BJ (cell line): Measurements from ENCODE around the gene NID1. TPM values are rescaled to one million over a fixed set of nuclear protein-coding genes. Genes with fewer than 3 reads are reported as not detected.

Experiments used
- CTCF ChIA-PET: fragments of 350-600 bp; formaldehyde crosslinking; extraction: SDS; loops from one replicate; lab custom pipeline; 2021; ENCODE audit warnings: antibody characterized with exemption, inconsistent platforms; lab: Yijun Ruan, JAX
- POLR2A ChIA-PET: fragments of 300-600 bp; sonication (Branson Sonifier 250); formaldehyde crosslinking; extraction: SDS; loops from one replicate; lab custom pipeline; 2021; ENCODE audit warnings: antibody characterized with exemption; lab: Charles Lee
- DNase-seq: peaks from one replicate; pipeline ENCODE4 v3.0.0-alpha.2; 2011; ENCODE audit warnings: low read depth
- H3K27me3 ChIP-seq: 2 replicates; pipeline ENCODE4 v1.6.0; 2011; ENCODE audit warnings: low read length; ENCODE audit not compliant: control insufficient read depth, insufficient read depth
- H3K36me3 ChIP-seq: 2 replicates; pipeline ENCODE4 v1.5.1; 2011; ENCODE audit warnings: low read length; ENCODE audit not compliant: control insufficient read depth, insufficient read depth
- H3K4me3 ChIP-seq: 2 replicates; pipeline ENCODE4 v1.5.1; 2011; ENCODE audit warnings: low read depth, mild to moderate bottlenecking, control low read depth, low read length
- CTCF ChIP-seq: IDR thresholded peaks from 2 replicates; pipeline ENCODE4 v1.5.1; 2011; ENCODE audit warnings: low read depth, mild to moderate bottlenecking, control low read depth, inconsistent platforms, low read length, moderate library complexity; ENCODE audit not compliant: insufficient read depth
- polyA plus RNA-seq: library from polyadenylated mRNA; depleted of rRNA; stranded (reverse); fragments of >200 nt; gene quantifications from 2 replicates; pipeline ENCODE4 v1.2.3, GENCODE V29; 2011

NID1 gene
- polyA plus RNA-seq, 1 experiment, result 182 TPM

DNA sequence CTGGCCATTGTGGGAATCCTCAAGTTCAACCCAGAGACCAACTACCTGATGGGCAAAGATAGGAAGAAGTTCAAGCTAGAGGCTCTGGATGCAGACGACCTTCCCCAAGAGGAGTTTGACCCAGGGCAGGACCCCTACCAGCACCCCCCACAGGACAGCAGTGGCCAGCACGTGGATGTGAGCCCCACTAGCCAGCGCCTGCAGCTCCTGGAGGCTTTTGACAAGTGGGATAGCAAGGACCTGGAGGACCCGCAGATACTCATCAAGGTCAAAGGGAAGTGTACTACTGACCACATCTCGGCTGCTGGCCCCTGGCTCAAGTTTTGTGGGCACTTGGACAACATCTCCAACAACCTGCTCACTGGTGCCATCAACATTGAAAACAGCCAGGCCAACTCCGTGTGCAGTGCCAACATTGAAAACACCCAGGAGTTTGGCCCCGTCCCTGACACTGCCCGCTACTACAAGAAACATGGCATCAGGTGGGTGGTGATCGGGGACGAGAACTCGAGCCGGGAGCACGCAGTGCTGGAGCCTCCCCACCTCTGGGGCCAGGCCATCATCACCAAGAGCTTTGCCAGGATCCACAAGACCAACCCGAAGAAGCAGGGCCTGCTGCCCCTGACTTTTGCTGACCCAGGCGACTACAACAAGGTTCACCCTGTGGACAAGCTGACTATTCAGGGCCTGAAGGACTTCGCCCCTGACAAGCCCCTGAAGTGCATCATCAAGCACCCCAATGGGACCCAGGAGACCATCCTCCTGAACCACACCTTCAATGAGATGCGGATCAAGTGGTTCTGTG is 46.8 kb upstream of the NID1 start:
- POLR2A ChIA-PET, result no interaction called here
- Histone ChIP-seq H3K27me3 (no peaks in the 10 kb centered on the region), H3K4me3 (no peak overlapping the region), H3K36me3 (no peaks in the 10 kb centered on the region)
- CTCF ChIA-PET, result interaction anchor here (0.6 to 2.5 kb wide), 4 partner anchors 14 to 340 kb away, joined by 3 to 7 read pairs (median 4); no protein-coding TSS in a partner anchor
- no peak for DNase-seq
- TF ChIP-seq CTCF, result no peak

DNA sequence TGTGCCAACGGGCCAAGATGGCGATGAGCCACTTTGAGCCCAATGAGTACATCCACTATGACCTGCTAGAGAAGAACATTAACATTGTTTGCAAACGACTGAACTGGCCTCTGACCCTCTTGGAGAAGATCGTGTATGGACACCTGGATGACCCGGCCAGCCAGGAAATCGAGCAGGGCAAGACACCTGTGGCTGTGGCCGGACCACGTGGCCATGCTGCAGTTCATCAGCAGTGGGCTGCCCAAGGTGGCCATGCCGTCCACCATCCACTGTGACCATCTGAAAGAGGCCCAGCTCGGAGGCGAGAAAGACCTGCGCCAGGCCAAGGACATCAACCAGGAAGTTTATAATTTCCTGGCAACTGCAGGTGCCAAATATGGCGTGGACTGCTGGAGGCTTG is 45.2 kb upstream of the NID1 start:
- Histone ChIP-seq H3K4me3 (no peak overlapping the region), H3K27me3 (no peaks in the 10 kb centered on the region), H3K36me3 (no peaks in the 10 kb centered on the region)
- CTCF ChIA-PET, result interaction anchor here (1.0 to 1.9 kb wide), 6 partner anchors 14 to 403 kb away, joined by 3 to 5 read pairs (median 3); no protein-coding TSS in a partner anchor
- no peak for DNase-seq
- POLR2A ChIA-PET, result no interaction called here
- no peak for TF ChIP-seq CTCF

DNA sequence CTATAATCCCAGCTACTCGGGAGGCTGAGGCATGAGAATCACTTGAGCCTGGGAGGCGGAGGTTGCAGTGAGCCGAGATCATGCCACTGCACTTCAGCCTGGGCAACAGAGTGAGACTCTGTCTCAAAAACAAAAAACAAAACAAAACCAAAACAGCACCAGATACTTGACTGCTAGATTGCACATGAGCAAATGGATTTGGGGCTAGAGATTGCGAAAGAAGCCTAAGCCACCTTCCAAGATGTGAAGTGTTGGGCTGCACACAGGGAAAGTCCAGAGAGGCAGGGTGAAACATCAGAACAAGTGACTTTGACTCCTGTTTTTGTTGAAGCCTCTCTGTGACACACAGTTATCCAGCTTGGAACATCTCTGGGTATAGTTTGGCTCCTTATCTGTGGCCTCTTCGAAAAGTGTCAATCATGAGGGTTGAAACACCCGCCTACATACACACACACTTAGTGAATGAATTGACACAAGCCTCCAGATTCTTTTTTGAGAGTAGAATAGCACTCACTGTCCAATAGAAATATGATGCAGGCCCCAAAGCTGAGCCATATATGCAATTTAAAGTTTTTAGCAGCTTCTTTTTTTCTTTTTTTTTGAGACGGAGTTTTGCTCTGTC is 43.2 kb upstream of the NID1 start:
- Histone ChIP-seq H3K4me3 (no peak overlapping the region), H3K27me3 (no peaks in the 10 kb centered on the region), H3K36me3 (no peaks in the 10 kb centered on the region)
- CTCF ChIA-PET, result interaction anchor here (0.6 to 5.8 kb wide), 4 partner anchors 9 to 569 kb away, joined by 3 to 40 read pairs (median 4); no protein-coding TSS in a partner anchor
- POLR2A ChIA-PET, result no interaction called here
- no peak for TF ChIP-seq CTCF
- no peak for DNase-seq

GRCh38 chr1:236107121-236107907 is 42.4 kb upstream of the NID1 start:
- no peak for TF ChIP-seq CTCF
- ChIA-PET CTCF (interaction anchor here (2.2 to 5.8 kb wide), 2 partner anchors 13 to 383 kb away, joined by 6 to 40 read pairs; no protein-coding TSS in a partner anchor), POLR2A (no interaction called here)
- Histone ChIP-seq H3K36me3 (no peaks in the 10 kb centered on the region), H3K27me3 (no peaks in the 10 kb centered on the region), H3K4me3 (no peak overlapping the region)
- no peak for DNase-seq
